CD1c-positive myeloid dendritic cell (primary cell): Measurements from ENCODE around the gene TBC1D21.

Experiments used
- DNase-seq: peaks from one replicate; pipeline ENCODE4 v3.0.0-alpha.2; 2016; ENCODE audit errors: extremely low spot score

The TBC1D21 gene

GRCh38 chr15:73873456-73873855 lies at the start of gene TBC1D21:
TSS of gene TBC1D21 (plus strand) at chr15:73873564. CDS start at chr15:73873710, 146 bp downstream.
- no peak for DNase-seq

- DNase-seq, result no peak
Observed at GRCh38 chr15:73826711-73827251, 46.6 kb upstream of the TBC1D21 start.

GRCh38 chr15:73829523-73829922 lies 43.8 kb upstream of the TBC1D21 start:
- DNase-seq, result no peak

- DNase-seq, result no peak
Observed at GRCh38 chr15:73832657-73833056, 40.7 kb upstream of the TBC1D21 start.

GRCh38 chr15:73836845-73837244 lies 36.5 kb upstream of the TBC1D21 start:
- no peak for DNase-seq

- no peak for DNase-seq
Observed at GRCh38 chr15:73838831-73839426, 34.4 kb upstream of the TBC1D21 start.

GRCh38 chr15:73839699-73840377 lies 33.5 kb upstream of the TBC1D21 start:
- no peak for DNase-seq

- no peak for DNase-seq
Observed at GRCh38 chr15:73840771-73841170, 32.6 kb upstream of the TBC1D21 start.

- no peak for DNase-seq
Observed at GRCh38 chr15:73841756-73842725, 31.3 kb upstream of the TBC1D21 start.

- DNase-seq, result no peak
Observed at GRCh38 chr15:73843787-73844186, 29.6 kb upstream of the TBC1D21 start.

GRCh38 chr15:73844356-73844755 lies 29.0 kb upstream of the TBC1D21 start:
- DNase-seq, result no peak

GRCh38 chr15:73845507-73845906 lies 27.9 kb upstream of the TBC1D21 start:
- DNase-seq, result no peak

GRCh38 chr15:73845907-73846306 lies 27.5 kb upstream of the TBC1D21 start:
- no peak for DNase-seq

GRCh38 chr15:73849641-73850040 lies 23.7 kb upstream of the TBC1D21 start:
- DNase-seq, result no peak

GRCh38 chr15:73850228-73850627 lies 23.1 kb upstream of the TBC1D21 start:
- no peak for DNase-seq

GRCh38 chr15:73851689-73852088 lies 21.7 kb upstream of the TBC1D21 start:
- DNase-seq, result peak; percentile 7

GRCh38 chr15:73852507-73852906 lies 20.9 kb upstream of the TBC1D21 start:
- no peak for DNase-seq

GRCh38 chr15:73854265-73854664 lies 19.1 kb upstream of the TBC1D21 start:
- DNase-seq, result no peak

GRCh38 chr15:73856458-73857192 lies 16.7 kb upstream of the TBC1D21 start:
- no peak for DNase-seq

GRCh38 chr15:73857193-73857920 lies 16.0 kb upstream of the TBC1D21 start:
- no peak for DNase-seq

- DNase-seq, result no peak
Observed at GRCh38 chr15:73858062-73858461, 15.3 kb upstream of the TBC1D21 start.
